LHCN-M2 (cell line): ENCODE measurements around the gene SELPLG. TPM values are rescaled to one million over a fixed set of nuclear protein-coding genes. Genes with fewer than 3 reads are reported as not detected.
A peak's percentile ranks its signal among the peaks of the same experiment; 100 is the strongest.
"Not testable (repeated sequence)": the region's sequence is repeated elsewhere in the genome, so short reads cannot be mapped to it uniquely, and the experiment has no call there.

Experiments used
- DNase-seq: peaks from one replicate; pipeline ENCODE4 v3.0.0-alpha.2; 2012; ENCODE audit warnings: low read depth
- total RNA-seq: library from RNA; depleted of rRNA; stranded (reverse); fragments of >200 nt; gene quantifications from 2 replicates; pipeline ENCODE4 v1.2.3, GENCODE V29; 2014

SELPLG gene
- total RNA-seq, 1 experiment from 2014 or later = 2.1 TPM

- DNase-seq = no peak
Measured at GRCh38 chr12:108638997-108639822, 5.5 kb upstream of the SELPLG start.

GRCh38 chr12:108638141-108638827, 4.6 kb upstream of the SELPLG start:
- no peak for DNase-seq

- no peak for DNase-seq
Measured at GRCh38 chr12:108637222-108637971, 3.7 kb upstream of the SELPLG start.

GRCh38 chr12:108635997-108636808, 2.5 kb upstream of the SELPLG start:
- DNase-seq = no peak

GRCh38 chr12:108635201-108635996, 1.7 kb upstream of the SELPLG start:
- no peak for DNase-seq

- DNase-seq = peak; percentile 90
Measured at GRCh38 chr12:108634341-108634751, 652 bp upstream of the SELPLG start.

- DNase-seq = no peak
Measured at GRCh38 chr12:108633081-108633533, 587 bp downstream of the SELPLG start.

- DNase-seq = not testable (repeated sequence)
Measured at GRCh38 chr12:108631261-108631660, 2.4 kb downstream of the SELPLG start.

GRCh38 chr12:108630481-108631207, 3.0 kb downstream of the SELPLG start:
- peak; percentile 83 for DNase-seq

- peak; percentile 81 for DNase-seq
Measured at GRCh38 chr12:108629824-108630476, 3.7 kb downstream of the SELPLG start.

- DNase-seq = no peak
Measured at GRCh38 chr12:108629151-108629550, 4.5 kb downstream of the SELPLG start.

- no peak for DNase-seq
Measured at GRCh38 chr12:108627134-108627920, 6.4 kb downstream of the SELPLG start.

- DNase-seq = no peak
Measured at GRCh38 chr12:108625228-108625627, 8.5 kb downstream of the SELPLG start.

- DNase-seq = no peak
Measured at GRCh38 chr12:108623577-108623976, 10.1 kb downstream of the SELPLG start.

GRCh38 chr12:108622921-108623514, 10.7 kb downstream of the SELPLG start:
- no peak for DNase-seq

GRCh38 chr12:108622421-108622820, 11.3 kb downstream of the SELPLG start:
- DNase-seq = no peak

- DNase-seq = no peak
Measured at GRCh38 chr12:108621161-108621560, 12.5 kb downstream of the SELPLG start.
